Measurements from ENCODE around the gene NUP85.
"Not testable (repeated sequence)": the region's sequence is repeated elsewhere in the genome, so short reads cannot be mapped to it uniquely, and the experiment has no call there.

NUP85 gene

GRCh38 chr17:75266316-75267152, 61.1 kb downstream of the NUP85 start:
- in situ Hi-C loops (cut with MboI; ENCODE audit: low sequenced_read_pairs) = no loop called here

- in situ Hi-C loops (cut with MboI; ENCODE audit: low sequenced_read_pairs) = no loop called here
Measured at GRCh38 chr17:75267153-75267410, 61.6 kb downstream of the NUP85 start.

GRCh38 chr17:75267411-75268232, 62.1 kb downstream of the NUP85 start:
- in situ Hi-C loops (cut with MboI; ENCODE audit: low sequenced_read_pairs) = no loop called here

- in situ Hi-C loops (cut with MboI; ENCODE audit: low sequenced_read_pairs) = no loop called here
Measured at GRCh38 chr17:75269844-75270217, 64.4 kb downstream of the NUP85 start.

- in situ Hi-C loops (cut with MboI; ENCODE audit: low sequenced_read_pairs) = no loop called here
Measured at GRCh38 chr17:75270218-75270965, 64.9 kb downstream of the NUP85 start.

GRCh38 chr17:75270966-75271232, 65.4 kb downstream of the NUP85 start, which contains the start of gene MIF4GD:
TSS of gene MIF4GD (minus strand) at chr17:75271231. CDS start at chr17:75270195, 1,036 bp downstream.
- in situ Hi-C loops (cut with MboI; ENCODE audit: low sequenced_read_pairs) = no loop called here

GRCh38 chr17:75271233-75271954, 65.9 kb downstream of the NUP85 start:
- in situ Hi-C loops (cut with MboI; ENCODE audit: low sequenced_read_pairs) = no loop called here

- in situ Hi-C loops (cut with MboI; ENCODE audit: low sequenced_read_pairs) = no loop called here
Measured at GRCh38 chr17:75271955-75272847, 66.7 kb downstream of the NUP85 start.

- in situ Hi-C loops (cut with MboI; ENCODE audit: low sequenced_read_pairs) = no loop called here
Measured at GRCh38 chr17:75272848-75273184, 67.3 kb downstream of the NUP85 start.

- in situ Hi-C loops (cut with MboI; ENCODE audit: low sequenced_read_pairs) = no loop called here
Measured at GRCh38 chr17:75273977-75274708, 68.7 kb downstream of the NUP85 start.

- in situ Hi-C loops (cut with MboI; ENCODE audit: low sequenced_read_pairs) = no loop called here
Measured at GRCh38 chr17:75277664-75278071, 72.2 kb downstream of the NUP85 start.

- in situ Hi-C loops (cut with MboI; ENCODE audit: low sequenced_read_pairs) = not testable (repeated sequence)
Measured at GRCh38 chr17:75280189-75280588, 74.7 kb downstream of the NUP85 start.

- in situ Hi-C loops (cut with MboI; ENCODE audit: low sequenced_read_pairs) = no loop called here
Measured at GRCh38 chr17:75285123-75285522, 79.6 kb downstream of the NUP85 start.

All from hTERT RPE-1 (cell line).